ENCODE measurements around the gene CARNS1.

Gene CARNS1

DNA sequence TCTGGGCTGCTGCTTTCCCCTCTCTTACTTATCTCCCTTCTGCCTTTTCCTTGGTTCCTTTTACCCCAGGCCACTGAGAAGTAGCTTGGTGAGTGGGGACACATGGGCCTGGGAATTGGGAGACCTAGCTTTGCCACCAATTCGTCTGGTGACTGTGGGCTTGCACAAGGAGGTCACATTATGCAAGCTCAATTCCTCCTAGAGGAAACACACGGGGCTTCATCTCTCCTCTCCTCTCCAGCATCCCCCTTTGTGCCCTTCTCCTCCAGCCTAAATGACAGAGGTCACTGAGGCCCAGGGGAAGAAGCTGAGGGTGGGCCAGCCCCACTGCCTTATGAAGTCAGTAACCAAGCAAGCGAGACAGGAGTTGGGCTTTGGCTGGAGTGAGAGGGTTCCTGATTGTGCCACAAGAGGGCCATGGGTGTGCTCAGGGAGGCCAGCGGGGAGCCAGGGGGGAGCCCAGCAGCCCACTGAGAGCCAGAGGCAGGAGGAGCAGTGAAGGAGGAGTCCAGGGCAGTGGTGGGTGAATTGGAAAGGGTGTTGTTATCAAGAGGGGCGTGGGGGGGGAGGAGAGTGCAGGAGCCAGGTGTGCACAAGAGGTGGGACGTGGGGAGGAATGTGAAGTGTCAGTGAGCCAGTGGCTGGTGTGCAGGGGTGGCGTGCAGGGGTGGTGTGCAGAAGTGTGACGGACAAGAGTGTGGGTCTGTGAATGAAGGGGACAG, 44.1 kb upstream of the CARNS1 start:
- ATAC-seq (ENCODE audit: low read depth) = peak; percentile 17; the same call in 2 of the 3 replicates
- TF ChIP-seq, protein P1, sequence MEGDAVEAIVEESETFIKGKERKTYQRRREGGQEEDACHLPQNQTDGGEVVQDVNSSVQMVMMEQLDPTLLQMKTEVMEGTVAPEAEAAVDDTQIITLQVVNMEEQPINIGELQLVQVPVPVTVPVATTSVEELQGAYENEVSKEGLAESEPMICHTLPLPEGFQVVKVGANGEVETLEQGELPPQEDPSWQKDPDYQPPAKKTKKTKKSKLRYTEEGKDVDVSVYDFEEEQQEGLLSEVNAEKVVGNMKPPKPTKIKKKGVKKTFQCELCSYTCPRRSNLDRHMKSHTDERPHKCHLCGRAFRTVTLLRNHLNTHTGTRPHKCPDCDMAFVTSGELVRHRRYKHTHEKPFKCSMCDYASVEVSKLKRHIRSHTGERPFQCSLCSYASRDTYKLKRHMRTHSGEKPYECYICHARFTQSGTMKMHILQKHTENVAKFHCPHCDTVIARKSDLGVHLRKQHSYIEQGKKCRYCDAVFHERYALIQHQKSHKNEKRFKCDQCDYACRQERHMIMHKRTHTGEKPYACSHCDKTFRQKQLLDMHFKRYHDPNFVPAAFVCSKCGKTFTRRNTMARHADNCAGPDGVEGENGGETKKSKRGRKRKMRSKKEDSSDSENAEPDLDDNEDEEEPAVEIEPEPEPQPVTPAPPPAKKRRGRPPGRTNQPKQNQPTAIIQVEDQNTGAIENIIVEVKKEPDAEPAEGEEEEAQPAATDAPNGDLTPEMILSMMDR (IDR thresholded peaks at IDR 0.05; ENCODE audit: poor library complexity, severe bottlenecking) = peak; percentile 41
- no peaks in the 10 kb centered on the region for H3K36me3 ChIP-seq (ENCODE audit: low read depth)
- peak overlapping the region; percentile 89 for H3K27ac ChIP-seq (ENCODE audit: poor library complexity, severe bottlenecking)
- no peak for DNase-seq (ENCODE audit: low spot score)
- H3K4me1 ChIP-seq (ENCODE audit: insufficient read depth, poor library complexity, severe bottlenecking) = peaks cover 10% of the 10 kb centered on the region
- H3K27me3 ChIP-seq (ENCODE audit: insufficient read depth, poor library complexity, severe bottlenecking) = no peaks in the 10 kb centered on the region
- no peaks in the 10 kb centered on the region for H3K9me3 ChIP-seq (ENCODE audit: severe bottlenecking)
- H3K4me3 ChIP-seq (ENCODE audit: severe bottlenecking) = no peak overlapping the region

DNA sequence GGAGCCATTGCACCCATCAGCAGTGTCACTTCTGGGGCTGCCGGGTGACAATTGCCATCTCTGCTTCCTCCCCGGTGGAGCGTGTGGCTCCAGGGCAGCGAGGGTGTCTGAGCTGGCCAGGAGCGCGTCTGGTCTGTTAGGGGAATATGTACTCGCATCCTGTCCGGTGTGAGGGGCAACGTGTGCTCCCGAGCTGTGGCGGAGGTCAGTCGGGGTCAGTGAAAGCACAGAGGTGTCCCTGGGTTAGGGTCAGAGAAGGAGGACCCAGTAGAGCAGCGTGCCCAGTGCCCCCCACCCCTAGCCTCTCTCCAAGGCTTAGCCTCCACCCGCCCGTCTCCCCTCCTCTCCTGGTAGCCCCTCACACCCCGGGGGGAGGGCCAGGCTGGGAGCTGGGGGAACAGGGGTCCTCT, 43.6 kb upstream of the CARNS1 start:
- H3K9me3 ChIP-seq (ENCODE audit: severe bottlenecking) = no peaks in the 10 kb centered on the region
- ATAC-seq (ENCODE audit: low read depth) = no peak
- H3K27me3 ChIP-seq (ENCODE audit: insufficient read depth, poor library complexity, severe bottlenecking) = no peaks in the 10 kb centered on the region
- DNase-seq (ENCODE audit: low spot score) = no peak
- peaks cover 10% of the 10 kb centered on the region for H3K4me1 ChIP-seq (ENCODE audit: insufficient read depth, poor library complexity, severe bottlenecking)
- TF ChIP-seq, protein P1 (IDR thresholded peaks at IDR 0.05; ENCODE audit: poor library complexity, severe bottlenecking) = no peak
- H3K36me3 ChIP-seq (ENCODE audit: low read depth) = no peaks in the 10 kb centered on the region
- peak overlapping the region; percentile 89 for H3K27ac ChIP-seq (ENCODE audit: poor library complexity, severe bottlenecking)
- no peak overlapping the region for H3K4me3 ChIP-seq (ENCODE audit: severe bottlenecking)

DNA sequence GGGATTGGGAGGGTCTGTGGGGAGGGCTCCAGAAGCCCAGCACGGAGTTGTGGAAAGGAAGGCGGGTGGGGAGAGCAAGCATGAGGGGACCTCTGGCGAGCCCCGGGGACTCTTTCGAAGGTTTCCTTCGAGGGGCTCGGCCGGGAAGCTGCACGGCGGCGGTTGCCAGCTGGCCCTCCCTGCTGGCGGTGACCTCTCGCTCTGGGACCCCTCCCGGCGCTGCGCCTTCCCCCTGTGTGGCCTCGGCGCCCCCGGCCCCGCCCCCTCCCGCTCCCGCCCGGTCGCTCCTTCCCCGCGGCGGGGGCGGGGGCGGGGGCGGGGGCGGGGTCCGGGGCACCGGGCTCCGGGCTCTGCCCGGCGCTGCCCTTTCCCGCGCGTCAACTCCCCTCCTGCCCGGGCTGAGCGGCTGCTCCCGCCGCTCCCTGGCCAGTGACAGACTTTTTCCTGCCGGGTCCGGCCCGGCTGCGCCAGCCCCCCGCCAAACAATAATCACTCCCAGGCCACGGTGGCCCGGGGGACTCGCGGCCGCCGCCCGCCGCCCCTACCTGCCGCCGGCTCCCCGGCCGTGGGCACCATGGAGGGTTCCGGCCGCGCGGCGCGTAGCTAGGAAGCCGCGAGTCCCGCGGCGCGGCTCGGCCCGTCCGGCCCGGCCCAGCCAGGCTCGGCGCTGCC, 43.0 kb upstream of the CARNS1 start:
- ATAC-seq (ENCODE audit: low read depth) (no peak), DNase-seq (ENCODE audit: low spot score) (no peak)
- H3K36me3 ChIP-seq (ENCODE audit: low read depth) = no peaks in the 10 kb centered on the region
- H3K4me1 ChIP-seq (ENCODE audit: insufficient read depth, poor library complexity, severe bottlenecking) = peaks cover 14% of the 10 kb centered on the region
- H3K27ac ChIP-seq (ENCODE audit: poor library complexity, severe bottlenecking) = peak overlapping the region; percentile 89
- H3K4me3 ChIP-seq (ENCODE audit: severe bottlenecking) = peak overlapping the region; percentile 65
- TF ChIP-seq, protein P1 (IDR thresholded peaks at IDR 0.05; ENCODE audit: poor library complexity, severe bottlenecking) = no peak
- no peaks in the 10 kb centered on the region for H3K27me3 ChIP-seq (ENCODE audit: insufficient read depth, poor library complexity, severe bottlenecking)
- H3K9me3 ChIP-seq (ENCODE audit: severe bottlenecking) = no peaks in the 10 kb centered on the region

DNA sequence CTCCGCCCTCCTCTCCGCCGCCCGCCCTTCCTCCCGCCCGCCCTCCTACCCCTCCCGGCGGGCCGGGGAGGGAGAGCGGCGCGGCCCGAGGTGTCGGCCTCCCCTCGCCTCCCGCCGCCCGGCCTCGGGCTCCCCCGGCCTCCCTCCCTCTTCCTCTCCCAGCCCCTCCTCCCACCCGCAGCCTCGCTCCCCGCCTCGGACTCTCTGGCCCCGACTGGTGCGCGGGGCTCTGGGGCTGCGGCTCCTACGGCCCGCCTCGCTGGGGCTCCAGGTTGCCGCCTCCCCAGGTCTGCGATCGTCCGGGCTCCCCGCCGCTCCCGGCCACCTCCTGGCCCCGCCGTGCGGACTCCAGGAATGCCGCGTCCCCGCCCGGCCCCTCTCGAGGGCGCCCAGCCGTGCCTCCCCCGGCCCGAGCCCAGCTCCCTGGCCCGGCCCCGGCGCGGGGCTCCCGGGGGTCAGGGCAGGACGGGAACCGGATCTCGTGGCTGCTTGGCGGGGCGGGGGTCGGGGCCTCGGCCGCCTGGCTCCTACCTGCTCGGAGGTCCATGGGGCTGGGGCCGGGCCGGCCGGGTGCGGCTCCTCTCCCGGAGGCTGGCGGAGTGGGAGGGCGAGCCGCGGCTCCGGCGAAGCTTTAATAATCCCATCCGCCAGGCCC, 42.4 kb upstream of the CARNS1 start, which contains the start of gene CLCF1:
CLCF1 (minus strand) TSS at position 606 of the 655 bp plus-strand sequence; CDS start at position 547, 59 bp downstream.
- peak within 1 kb of the TSS; percentile 65 for H3K4me3 ChIP-seq (ENCODE audit: severe bottlenecking)
- ATAC-seq (ENCODE audit: low read depth) = peak; percentile 18
- TF ChIP-seq, protein P1 (IDR thresholded peaks at IDR 0.05; ENCODE audit: poor library complexity, severe bottlenecking) = no peak
- H3K4me1 ChIP-seq (ENCODE audit: insufficient read depth, poor library complexity, severe bottlenecking) = peaks cover 18% of the 10 kb centered on the region
- H3K27me3 ChIP-seq (ENCODE audit: insufficient read depth, poor library complexity, severe bottlenecking) = no peaks in the 10 kb centered on the region
- no peaks in the 10 kb centered on the region for H3K9me3 ChIP-seq (ENCODE audit: severe bottlenecking)
- H3K36me3 ChIP-seq (ENCODE audit: low read depth) = no peaks in the 10 kb centered on the region
- DNase-seq (ENCODE audit: low spot score) = no peak
- peak within 1 kb of the TSS; percentile 89 for H3K27ac ChIP-seq (ENCODE audit: poor library complexity, severe bottlenecking)

Data from RWPE2 (cell line).